A549 (cell line): ENCODE measurements around the gene RCAN2. TPM values are rescaled to one million over a fixed set of nuclear protein-coding genes. Genes with fewer than 3 reads are reported as not detected.

Experiments
- ATAC-seq, 2 experiments: fragments of 200-7000 bp in 1 of 2; fragments of >200 bp in 1 of 2; cut with Nextera tagmentation in 1 of 2; cut with Tn5 transposase in 1 of 2; 3 replicates each; pipeline versions ENCODE4 v1.8.0 to v1.9.1; 2018 to 2020; ENCODE audit warnings: mild to moderate bottlenecking in 1 of 2, moderate library complexity in 1 of 2
- CTCF ChIA-PET: fragments of 300-600 bp; sonication (Branson Sonifier 250); formaldehyde crosslinking; extraction: SDS; loops from one replicate; lab custom pipeline; 2021; ENCODE audit warnings: antibody characterized with exemption, inconsistent platforms; lab: Yijun Ruan, JAX
- POLR2A ChIA-PET: fragments of 350-600 bp; formaldehyde crosslinking; extraction: SDS; loops from one replicate; lab custom pipeline; 2021; ENCODE audit warnings: antibody characterized with exemption, inconsistent platforms; lab: Yijun Ruan, JAX
- DNase-seq, 2 experiments: peaks; one replicate each; pipeline versions ENCODE4 v3.0.0 to v3.0.0-alpha.2; 2011 to 2016; ENCODE audit warnings: low read depth in 1 of 2, low spot score in 1 of 2
- FAIRE-seq: peaks from 2 replicates; lab custom pipeline; 2011; peaks lifted over from hg19 to GRCh38; lab: Jason Lieb, UNC
- H3K27ac ChIP-seq, 2 experiments: fragments of >200 bp; sonication (Bioruptor Twin); formaldehyde crosslinking; 3 replicates each; pipeline ENCODE4 v1.5.1; 2016 to 2017
- H3K4me1 ChIP-seq: fragments of >200 bp; sonication (Bioruptor Twin); formaldehyde crosslinking; 3 replicates; pipeline ENCODE4 v1.6.1; 2016
- H3K4me2 ChIP-seq: fragments of >200 bp; sonication (Bioruptor Twin); formaldehyde crosslinking; 3 replicates; pipeline ENCODE4 v1.6.1; 2016
- H3K4me3 ChIP-seq: fragments of >200 bp; sonication (Bioruptor Twin); formaldehyde crosslinking; 3 replicates; pipeline ENCODE4 v1.5.1; 2016
- H3K9me3 ChIP-seq: fragments of >200 bp; sonication (Bioruptor Twin); formaldehyde crosslinking; 3 replicates; pipeline ENCODE4 v1.6.1; 2016
- BHLHE40 ChIP-seq: IDR thresholded peaks from 2 replicates; pipeline ENCODE4 v1.6.1; 2012; ENCODE audit warnings: low read depth, low read length, inconsistent platforms
- EHF ChIP-seq: fragments of 250-450 bp; sonication (Bioruptor Pico); IDR thresholded peaks from 2 replicates; pipeline ENCODE4 v1.5.0; 2020; ENCODE audit warnings: mild to moderate bottlenecking
- EP300 ChIP-seq, 2 experiments: fragments of >200 bp; sonication (Bioruptor Twin); formaldehyde crosslinking; IDR thresholded peaks; 2 replicates in 1 of 2; 3 replicates in 1 of 2; pipeline ENCODE4 v1.6.1; 2016 to 2017
- FOSB ChIP-seq: fragments of 250-450 bp; sonication (Bioruptor Pico); IDR thresholded peaks from 2 replicates; pipeline ENCODE4 v1.5.0; 2020; ENCODE audit warnings: mild to moderate bottlenecking, moderate library complexity
- HOXB13 ChIP-seq: fragments of 250-450 bp; sonication (Bioruptor Pico); IDR thresholded peaks from 2 replicates; pipeline ENCODE4 v1.5.0; 2020; ENCODE audit warnings: low read depth, mild to moderate bottlenecking, moderate library complexity
- JUNB ChIP-seq: fragments of >200 bp; sonication (Bioruptor Twin); formaldehyde crosslinking; IDR thresholded peaks from 2 replicates; pipeline ENCODE4 v1.6.1; 2016
- KDM1A ChIP-seq: fragments of 200-600 bp; sonication (generic); IDR thresholded peaks from 2 replicates; pipeline ENCODE4 v1.6.1; 2016; ENCODE audit warnings: low read depth, mild to moderate bottlenecking
- NFE2L2 ChIP-seq: fragments of 150-350 bp; conservative IDR thresholded peaks from 2 replicates; pipeline ENCODE4 v1.6.1; 2014; ENCODE audit warnings: low read length
- NR3C1 ChIP-seq: fragments of >200 bp; sonication (Bioruptor Twin); formaldehyde crosslinking; IDR thresholded peaks from 3 replicates; pipeline ENCODE4 v1.6.1; 2017
- PHF8 ChIP-seq: fragments of 200-600 bp; sonication (generic); IDR thresholded peaks from 2 replicates; pipeline ENCODE4 v1.6.1; 2016; ENCODE audit warnings: low read depth, mild to moderate bottlenecking, antibody characterized with exemption, moderate library complexity, borderline replicate concordance
- RCOR1 ChIP-seq: fragments of 150-350 bp; IDR thresholded peaks from 2 replicates; pipeline ENCODE4 v1.6.1; 2014; ENCODE audit warnings: antibody characterized with exemption, low read length, low read depth
- REST ChIP-seq: fragments of 200-600 bp; sonication (generic); IDR thresholded peaks from 2 replicates; pipeline ENCODE4 v1.6.1; 2016; ENCODE audit warnings: antibody characterized with exemption, mild to moderate bottlenecking, moderate library complexity
- SMC3 ChIP-seq: fragments of >200 bp; sonication (Bioruptor Twin); formaldehyde crosslinking; IDR thresholded peaks from 3 replicates; pipeline ENCODE4 v1.6.1; 2018; ENCODE audit warnings: inconsistent platforms
- SREBF2 ChIP-seq: fragments of 450-650 bp; IDR thresholded peaks from 2 replicates; pipeline ENCODE4 v1.6.1; 2014; ENCODE audit warnings: mild to moderate bottlenecking, moderate library complexity
- TP53 ChIP-seq: fragments of 250-450 bp; sonication (Bioruptor Pico); IDR thresholded peaks from 2 replicates; pipeline ENCODE4 v1.5.0; 2021; ENCODE audit warnings: mild to moderate bottlenecking, moderate library complexity
- USF2 ChIP-seq: fragments of 450-650 bp; IDR thresholded peaks from 2 replicates; pipeline ENCODE4 v1.6.1; 2014; ENCODE audit warnings: antibody characterized with exemption
- ZC3H11A ChIP-seq: fragments of 450-650 bp; IDR thresholded peaks from 2 replicates; pipeline ENCODE4 v1.6.1; 2014; ENCODE audit warnings: antibody characterized with exemption, mild to moderate bottlenecking
- WGBS: methylation state at CpG from one replicate; pipeline ENCODE4 v1.1.6; 2017; ENCODE audit errors: missing lambda C conversion rate; 5-methylcytosine and 5-hydroxymethylcytosine counted together
- polyA plus RNA-seq, 4 experiments: library from polyadenylated mRNA; depleted of rRNA in 3 of 4; stranded (reverse); fragments of >200 nt; fragmentation: RNase III in 1 of 4; extraction: RNeasy Plus Mini Kit Qiagen cat#74134 plus additional on column Dnase treatment in 1 of 4; gene quantifications; 2 replicates in 3 of 4; 3 replicates in 1 of 4; pipeline ENCODE4 v1.2.3, GENCODE V29; 2011 to 2017
- TF ChIP-seq, protein P1 (sequence below): fragments of 250-450 bp; sonication (Bioruptor Pico); IDR thresholded peaks from 2 replicates; pipeline ENCODE4 v1.5.0; 2021; ENCODE audit warnings: mild to moderate bottlenecking, moderate library complexity, borderline replicate concordance

Gene RCAN2
- polyA plus RNA-seq, 2 of the 4 experiments (the other 2 are of a cell fraction): not detected

GRCh38 chr6:46528961-46529750 is 37.9 kb upstream of the RCAN2 start:
- FAIRE-seq (no peak), ATAC-seq (no peak), DNase-seq (no peak)
- 20% methylated on average over 3 of the region's 3 CpGs for WGBS
- no peaks in the 10 kb centered on the region for H3K9me3 ChIP-seq
- ChIA-PET CTCF (interaction anchor here (1.0 kb wide), 1 partner anchor 12 kb away, joined by 4 read pairs; no protein-coding TSS in a partner anchor), POLR2A (no interaction called here)
- no peaks in the 10 kb centered on the region for H3K4me1 ChIP-seq
- no peak overlapping the region for H3K27ac ChIP-seq
- no peak overlapping the region for H3K4me2 ChIP-seq
- no peak for TF ChIP-seq NFE2L2
- TF ChIP-seq BHLHE40: no peak
- TF ChIP-seq NR3C1: no peak
- TF ChIP-seq JUNB: no peak
- TF ChIP-seq HOXB13: no peak
- no peak for TF ChIP-seq EP300 (IDR thresholded peaks at IDR 0.05)
- TF ChIP-seq KDM1A: no peak
- TF ChIP-seq SMC3: no peak
- TF ChIP-seq, all 56 proteins: peak for 0
- no peak overlapping the region for H3K4me3 ChIP-seq

DNA sequence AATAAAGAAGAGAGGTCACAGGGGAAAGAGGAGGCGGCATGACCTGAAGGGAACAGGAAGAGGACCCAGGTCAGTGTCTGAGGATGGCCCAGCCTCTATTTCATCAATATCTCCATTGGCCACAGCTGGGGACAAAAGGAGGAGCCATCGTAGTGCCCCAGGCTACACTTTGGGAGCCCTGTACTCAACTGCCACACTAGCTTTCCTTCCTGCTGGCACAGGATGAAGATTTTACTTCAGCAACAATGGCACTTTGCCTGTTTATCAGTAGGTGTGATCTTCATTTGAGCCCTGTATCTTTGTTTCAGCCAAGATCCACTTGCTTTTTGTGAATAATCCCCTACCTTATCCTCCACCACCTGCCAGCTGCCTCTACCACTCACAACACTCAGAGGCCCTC is 35.4 kb upstream of the RCAN2 start:
- no peak overlapping the region for H3K4me2 ChIP-seq
- POLR2A ChIA-PET: no interaction called here
- no peak for DNase-seq
- H3K4me1 ChIP-seq: no peaks in the 10 kb centered on the region
- ATAC-seq: no peak
- 23% methylated on average over 2 of the region's 2 CpGs for WGBS
- H3K9me3 ChIP-seq: no peaks in the 10 kb centered on the region
- TF ChIP-seq, protein P1, sequence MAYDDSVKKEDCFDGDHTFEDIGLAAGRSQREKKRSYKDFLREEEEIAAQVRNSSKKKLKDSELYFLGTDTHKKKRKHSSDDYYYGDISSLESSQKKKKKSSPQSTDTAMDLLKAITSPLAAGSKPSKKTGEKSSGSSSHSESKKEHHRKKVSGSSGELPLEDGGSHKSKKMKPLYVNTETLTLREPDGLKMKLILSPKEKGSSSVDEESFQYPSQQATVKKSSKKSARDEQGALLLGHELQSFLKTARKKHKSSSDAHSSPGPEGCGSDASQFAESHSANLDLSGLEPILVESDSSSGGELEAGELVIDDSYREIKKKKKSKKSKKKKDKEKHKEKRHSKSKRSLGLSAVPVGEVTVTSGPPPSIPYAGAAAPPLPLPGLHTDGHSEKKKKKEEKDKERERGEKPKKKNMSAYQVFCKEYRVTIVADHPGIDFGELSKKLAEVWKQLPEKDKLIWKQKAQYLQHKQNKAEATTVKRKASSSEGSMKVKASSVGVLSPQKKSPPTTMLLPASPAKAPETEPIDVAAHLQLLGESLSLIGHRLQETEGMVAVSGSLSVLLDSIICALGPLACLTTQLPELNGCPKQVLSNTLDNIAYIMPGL (CRISPR knock-in tag): no peak
- TF ChIP-seq SMC3 (no peak), FOSB (CRISPR knock-in tag) (no peak), PHF8 (no peak), EHF (no peak), TP53 (CRISPR knock-in tag) (no peak), REST (no peak), ZC3H11A (no peak), SREBF2 (no peak), USF2 (no peak), RCOR1 (no peak), KDM1A (no peak)
- TF ChIP-seq, all 56 proteins: peak for 0
- no peak overlapping the region for H3K27ac ChIP-seq
- CTCF ChIA-PET: no interaction called here
- no peak for FAIRE-seq
- no peak overlapping the region for H3K4me3 ChIP-seq
